ENCODE data around the gene DNAJC27. TPM values are rescaled to one million over a fixed set of nuclear protein-coding genes. Genes with fewer than 3 reads are reported as not detected.
A peak's percentile ranks its signal among the peaks of the same experiment; 100 is the strongest.
"Not testable (repeated sequence)": the region's sequence is repeated elsewhere in the genome, so short reads cannot be mapped to it uniquely, and the experiment has no call there.

Gene DNAJC27
- total RNA-seq: 10 to 100 TPM; 15.0 to 27.2 TPM

DNA sequence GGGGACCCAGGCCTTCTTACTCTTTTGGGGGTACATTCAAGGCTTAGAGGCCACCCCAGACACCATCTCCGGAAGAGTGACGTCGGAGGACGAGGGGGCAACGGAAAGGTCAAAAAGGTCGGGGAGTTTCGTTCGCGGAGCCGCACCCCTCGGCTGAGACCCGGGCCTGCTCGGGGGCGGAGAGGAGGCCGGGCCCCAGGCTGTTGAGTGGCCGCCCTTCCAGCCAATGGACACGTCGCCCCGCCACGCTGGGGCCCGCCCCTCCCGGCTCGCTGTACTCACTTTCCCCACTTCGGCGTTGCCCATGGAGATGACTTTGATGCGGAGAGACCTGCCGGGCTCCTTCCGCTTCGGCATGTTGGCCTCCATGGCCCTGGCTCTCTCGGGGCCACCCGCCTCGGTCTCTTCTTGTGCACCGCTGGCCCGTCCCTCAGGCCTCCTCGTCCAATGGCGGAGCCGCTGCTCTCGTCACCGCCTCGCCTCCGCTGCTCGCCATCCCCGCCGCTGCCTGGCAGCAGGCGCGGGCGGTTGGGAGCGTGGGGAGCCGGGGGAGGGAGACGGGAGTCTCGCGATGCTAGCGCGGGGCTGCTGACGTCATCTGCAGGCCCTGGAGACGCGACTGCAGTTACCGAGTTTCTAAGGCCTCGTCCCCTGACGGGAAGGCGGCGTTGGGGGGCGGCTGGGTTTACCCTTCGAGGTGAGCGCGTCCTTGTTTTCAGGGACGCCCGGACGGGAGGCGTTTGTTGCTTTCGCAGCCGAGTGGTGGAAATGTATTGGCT lies at the start of gene DNAJC27:
TSS of gene DNAJC27 (minus strand) at position 420 of the 779 bp plus-strand sequence. CDS start at position 369, 51 bp downstream.
- H3K27me3 ChIP-seq (replicated peaks; ENCODE audit: insufficient read depth): no peaks in the 10 kb centered on the region
- TF ChIP-seq, protein P1, sequence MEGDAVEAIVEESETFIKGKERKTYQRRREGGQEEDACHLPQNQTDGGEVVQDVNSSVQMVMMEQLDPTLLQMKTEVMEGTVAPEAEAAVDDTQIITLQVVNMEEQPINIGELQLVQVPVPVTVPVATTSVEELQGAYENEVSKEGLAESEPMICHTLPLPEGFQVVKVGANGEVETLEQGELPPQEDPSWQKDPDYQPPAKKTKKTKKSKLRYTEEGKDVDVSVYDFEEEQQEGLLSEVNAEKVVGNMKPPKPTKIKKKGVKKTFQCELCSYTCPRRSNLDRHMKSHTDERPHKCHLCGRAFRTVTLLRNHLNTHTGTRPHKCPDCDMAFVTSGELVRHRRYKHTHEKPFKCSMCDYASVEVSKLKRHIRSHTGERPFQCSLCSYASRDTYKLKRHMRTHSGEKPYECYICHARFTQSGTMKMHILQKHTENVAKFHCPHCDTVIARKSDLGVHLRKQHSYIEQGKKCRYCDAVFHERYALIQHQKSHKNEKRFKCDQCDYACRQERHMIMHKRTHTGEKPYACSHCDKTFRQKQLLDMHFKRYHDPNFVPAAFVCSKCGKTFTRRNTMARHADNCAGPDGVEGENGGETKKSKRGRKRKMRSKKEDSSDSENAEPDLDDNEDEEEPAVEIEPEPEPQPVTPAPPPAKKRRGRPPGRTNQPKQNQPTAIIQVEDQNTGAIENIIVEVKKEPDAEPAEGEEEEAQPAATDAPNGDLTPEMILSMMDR (IDR thresholded peaks at IDR 0.05): no peak
- peak within 1 kb of the TSS; percentile 99 for H3K27ac ChIP-seq
- H3K36me3 ChIP-seq: no peaks in the 10 kb centered on the region
- ATAC-seq (ENCODE audit: insufficient number of reproducible peaks, low FRiP score, low read depth) (peak; percentile 87), DNase-seq (ENCODE audit: low spot score) (peak; percentile 90)
- peaks cover 0 to 21% of the 10 kb centered on the region in 2 donors for H3K4me1 ChIP-seq (ENCODE audit: control insufficient read depth in 1 of 2, low read depth in 2 of 2)
- peak within 1 kb of the TSS; percentile 96 for H3K4me3 ChIP-seq
- no peaks in the 10 kb centered on the region for H3K9me3 ChIP-seq

DNA sequence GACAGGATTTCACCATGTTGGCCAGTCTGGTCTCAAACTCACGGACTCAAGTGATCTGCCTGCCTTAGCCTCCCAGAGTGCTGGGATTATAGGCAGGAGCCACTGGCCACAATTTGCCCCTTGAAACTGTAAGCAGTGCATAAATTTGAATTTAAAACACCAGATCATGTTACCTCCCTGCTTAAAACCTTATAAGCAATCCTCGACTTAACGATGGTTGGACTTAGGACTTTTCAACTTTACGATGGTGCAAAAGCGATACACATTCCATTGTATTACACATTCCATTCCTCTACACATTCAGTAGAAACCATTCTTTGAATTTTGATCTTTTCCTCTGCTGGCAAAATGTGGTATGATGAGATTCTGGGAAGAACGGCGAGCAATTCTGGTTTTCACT lies 46.9 kb upstream of the DNAJC27 start:
- Histone ChIP-seq H3K36me3 (no peaks in the 10 kb centered on the region), H3K27ac (no peak overlapping the region), H3K27me3 (replicated peaks; ENCODE audit: insufficient read depth) (no peaks in the 10 kb centered on the region), H3K9me3 (no peaks in the 10 kb centered on the region), H3K4me1 (ENCODE audit: control insufficient read depth in 1 of 2, low read depth in 2 of 2) (no peaks in the 10 kb centered on the region), H3K4me3 (no peak overlapping the region)
- DNase-seq (ENCODE audit: low spot score) (no peak), ATAC-seq (ENCODE audit: insufficient number of reproducible peaks, low FRiP score, low read depth) (no peak)
- TF ChIP-seq, protein P1 (IDR thresholded peaks at IDR 0.05): no peak

DNA sequence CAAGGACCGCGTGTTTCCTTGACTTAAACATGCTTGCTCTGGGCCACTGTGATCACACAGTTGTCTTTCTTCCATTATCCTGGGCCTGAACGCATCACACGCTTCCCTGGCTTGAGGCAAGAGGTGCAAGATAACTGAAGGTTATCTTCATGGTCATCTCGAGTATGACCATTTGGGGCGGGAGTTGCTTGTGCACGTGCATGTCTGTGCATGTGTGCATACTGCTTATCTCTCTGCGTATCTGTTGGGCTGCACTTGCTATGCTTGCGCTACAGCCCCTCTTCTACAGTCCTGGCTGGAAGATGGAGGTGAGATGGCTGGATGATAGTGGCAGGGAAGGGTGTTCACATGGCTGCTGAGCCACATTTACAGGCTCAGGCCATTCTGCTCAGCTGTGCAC lies 42.9 kb upstream of the DNAJC27 start:
- H3K4me3 ChIP-seq: no peak overlapping the region
- no peak overlapping the region for H3K27ac ChIP-seq
- no peaks in the 10 kb centered on the region for H3K36me3 ChIP-seq
- TF ChIP-seq, protein P1 (IDR thresholded peaks at IDR 0.05): no peak
- H3K4me1 ChIP-seq (ENCODE audit: control insufficient read depth in 1 of 2, low read depth in 2 of 2): no peaks in the 10 kb centered on the region
- no peaks in the 10 kb centered on the region for H3K27me3 ChIP-seq (replicated peaks; ENCODE audit: insufficient read depth)
- no peak for DNase-seq (ENCODE audit: low spot score)
- H3K9me3 ChIP-seq: no peaks in the 10 kb centered on the region
- no peak for ATAC-seq (ENCODE audit: insufficient number of reproducible peaks, low FRiP score, low read depth)

- H3K36me3 ChIP-seq; H3K4me1 ChIP-seq (ENCODE audit: control insufficient read depth in 1 of 2, low read depth in 2 of 2); DNase-seq (ENCODE audit: low spot score); H3K27me3 ChIP-seq (replicated peaks; ENCODE audit: insufficient read depth); H3K9me3 ChIP-seq; H3K4me3 ChIP-seq; H3K27ac ChIP-seq; ATAC-seq (ENCODE audit: insufficient number of reproducible peaks, low FRiP score, low read depth): not testable (repeated sequence)
Measured at GRCh38 chr2:25011342-25011741, 39.6 kb upstream of the DNAJC27 start.

DNA sequence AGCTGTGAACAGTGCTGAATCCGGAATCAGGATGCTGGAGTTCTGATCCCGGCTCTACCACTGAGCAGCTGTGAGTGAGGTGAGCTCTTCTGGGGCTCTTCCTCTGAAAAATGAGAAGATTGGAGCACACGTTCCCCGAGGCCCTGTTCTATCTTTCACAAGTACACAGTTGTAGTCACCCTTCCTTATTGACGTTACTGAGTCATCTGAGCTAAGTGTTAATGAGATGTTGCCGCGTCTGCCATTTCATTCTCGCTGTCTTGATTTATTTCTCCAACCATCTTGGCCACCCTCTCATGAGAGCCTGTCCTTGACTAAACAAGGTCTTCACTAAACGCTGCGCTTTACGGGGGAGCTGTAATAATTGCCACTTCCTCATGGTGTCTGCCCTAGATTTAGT lies 38.2 kb upstream of the DNAJC27 start:
- Histone ChIP-seq H3K9me3 (no peaks in the 10 kb centered on the region), H3K27ac (no peak overlapping the region), H3K27me3 (replicated peaks; ENCODE audit: insufficient read depth) (no peaks in the 10 kb centered on the region), H3K4me3 (no peak overlapping the region), H3K4me1 (ENCODE audit: control insufficient read depth in 1 of 2, low read depth in 2 of 2) (no peaks in the 10 kb centered on the region), H3K36me3 (no peaks in the 10 kb centered on the region)
- TF ChIP-seq, protein P1 (IDR thresholded peaks at IDR 0.05): no peak
- ATAC-seq (ENCODE audit: insufficient number of reproducible peaks, low FRiP score, low read depth): no peak
- no peak for DNase-seq (ENCODE audit: low spot score)

Data from thoracic aorta (tissue), 2 donors.